VCaP (cell line): ENCODE data around the gene CLCNKB.
"Not testable (repeated sequence)": the region's sequence is repeated elsewhere in the genome, so short reads cannot be mapped to it uniquely, and the experiment has no call there.

Source experiments
- H3K27ac ChIP-seq: fragments of 450-650 bp; 2 replicates; pipeline ENCODE4 v1.5.1; 2017
- CTCF ChIP-seq: fragments of 450-650 bp; conservative IDR thresholded peaks from 2 replicates; pipeline ENCODE4 v1.5.1; 2017; ENCODE audit warnings: mild to moderate bottlenecking, moderate library complexity

Gene CLCNKB

DNA sequence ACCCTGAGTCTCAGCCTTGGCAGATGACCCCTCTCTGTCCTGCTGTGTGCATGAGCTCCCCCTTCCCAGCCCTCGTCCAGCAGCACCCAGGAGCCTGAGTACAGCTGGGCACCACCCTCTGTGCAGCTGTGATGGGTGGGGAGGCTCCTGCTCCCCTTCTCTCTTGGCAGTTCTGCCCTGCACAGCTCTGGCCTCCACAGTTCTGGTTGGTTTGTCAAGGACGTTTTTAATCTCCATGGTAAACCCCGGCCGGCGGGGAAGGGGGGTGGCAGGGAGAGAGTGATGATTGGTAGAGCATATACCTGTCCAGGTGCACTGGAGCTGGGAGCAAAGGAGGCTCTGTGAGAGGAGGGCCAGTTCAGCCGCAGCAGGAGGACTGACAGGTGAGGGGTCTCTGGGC is 21.9 kb upstream of the CLCNKB start, which contains the start of gene CLCNKA:
Gene CLCNKA, plus strand, starts transcription at position 356 of the 400 bp plus-strand sequence. CDS start 584 bp downstream, outside the sequence.
- no peak for TF ChIP-seq CTCF
- no peak within 1 kb of the TSS for H3K27ac ChIP-seq

GRCh38 chr1:16022393-16022792 is 21.2 kb upstream of the CLCNKB start:
- TF ChIP-seq CTCF: no peak
- H3K27ac ChIP-seq: no peak overlapping the region

GRCh38 chr1:16023050-16023653 is 20.4 kb upstream of the CLCNKB start:
- TF ChIP-seq CTCF: no peak
- H3K27ac ChIP-seq: no peak overlapping the region

DNA sequence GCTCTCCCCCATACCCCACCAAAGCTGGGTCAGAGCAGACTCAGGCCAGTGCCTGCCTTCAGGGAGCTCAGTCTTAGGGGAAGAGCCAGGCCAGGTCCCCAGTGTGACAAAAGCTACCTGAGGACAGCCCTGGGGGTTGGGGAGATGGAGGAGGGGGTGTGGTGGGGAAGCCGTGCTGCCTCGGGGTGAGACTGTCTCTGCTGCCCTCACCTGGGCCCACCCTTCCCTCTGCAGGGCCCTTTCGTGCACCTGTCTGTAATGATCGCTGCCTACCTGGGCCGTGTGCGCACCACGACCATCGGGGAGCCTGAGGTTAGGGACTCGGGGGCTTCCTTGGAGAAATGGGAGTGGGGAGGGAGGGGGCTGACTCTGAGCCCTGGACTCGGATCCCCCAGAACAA is 17.3 kb upstream of the CLCNKB start:
- H3K27ac ChIP-seq: not testable (repeated sequence)

DNA sequence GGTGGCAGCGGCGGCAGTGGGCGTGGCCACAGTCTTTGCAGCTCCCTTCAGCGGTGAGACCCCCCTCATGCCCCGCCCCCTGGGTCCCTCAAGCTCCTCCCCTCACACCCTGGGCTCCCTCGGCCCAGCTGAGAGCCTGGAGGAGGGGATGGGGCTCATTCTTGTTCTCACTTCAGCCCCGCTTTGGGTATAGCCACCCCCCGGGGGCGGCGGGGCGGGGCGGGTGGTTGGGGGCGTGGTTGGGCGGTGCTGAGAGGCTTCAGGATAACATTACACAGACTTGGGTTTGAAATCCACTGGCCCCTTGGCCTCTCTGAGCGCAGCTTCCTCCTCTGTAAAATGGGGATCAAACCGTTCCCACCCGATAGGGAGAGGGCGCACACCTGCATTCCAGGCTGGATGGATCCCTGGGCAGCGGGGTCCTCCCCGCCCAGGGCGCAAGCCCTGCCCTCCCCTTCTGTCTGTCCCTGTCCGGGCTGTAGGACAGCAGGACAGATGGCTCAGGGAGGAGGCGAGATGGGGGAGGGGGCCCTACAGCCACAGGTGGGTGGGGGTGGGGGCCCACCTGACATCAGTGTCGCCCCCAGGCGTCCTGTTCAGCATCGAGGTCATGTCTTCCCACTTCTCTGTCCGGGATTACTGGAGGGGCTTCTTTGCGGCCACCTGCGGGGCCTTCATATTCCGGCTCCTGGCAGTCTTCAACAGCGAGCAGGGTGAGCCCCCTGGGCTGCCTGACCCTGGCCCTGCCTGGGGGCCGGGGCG is 16.7 kb upstream of the CLCNKB start:
- TF ChIP-seq CTCF: no peak

GRCh38 chr1:16028237-16029002 is 15.2 kb upstream of the CLCNKB start:
- no peak overlapping the region for H3K27ac ChIP-seq
- no peak for TF ChIP-seq CTCF

More for the DNA sequence above, 16.7 kb upstream of the CLCNKB start:
- H3K27ac ChIP-seq: no peak overlapping the region

DNA sequence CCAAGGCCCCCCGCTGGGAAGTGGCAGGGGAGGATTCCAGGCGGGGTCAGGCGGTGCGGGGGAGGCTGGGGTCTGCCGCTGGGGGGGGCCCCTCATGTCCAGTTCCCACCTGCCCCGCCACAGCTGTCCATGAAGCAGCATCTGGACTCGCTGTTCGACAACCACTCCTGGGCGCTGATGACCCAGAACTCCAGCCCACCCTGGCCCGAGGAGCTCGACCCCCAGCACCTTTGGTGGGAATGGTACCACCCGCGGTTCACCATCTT is 14.6 kb upstream of the CLCNKB start:
- H3K27ac ChIP-seq: not testable (repeated sequence)

DNA sequence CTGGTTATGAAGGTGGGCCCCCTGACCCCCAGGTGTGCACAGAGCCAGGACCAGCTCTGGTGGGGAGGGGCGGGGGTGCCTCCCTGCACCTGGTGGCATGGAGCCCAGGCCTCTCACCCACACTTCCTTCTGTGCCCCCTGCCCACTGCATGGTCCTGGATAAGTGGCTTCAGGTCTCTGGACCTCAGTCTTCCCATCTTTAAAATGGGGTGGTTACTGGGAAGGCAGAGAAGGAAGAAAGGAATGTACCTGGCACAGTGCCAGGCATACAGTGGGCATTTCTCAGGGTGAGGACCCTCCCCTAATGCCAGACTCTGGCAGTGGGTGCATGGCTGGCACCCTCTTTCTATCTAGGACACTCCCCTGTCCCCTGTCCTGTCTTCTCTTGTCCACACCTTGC is 14.3 kb upstream of the CLCNKB start:
- no peak overlapping the region for H3K27ac ChIP-seq
- TF ChIP-seq CTCF: no peak
